SU-DHL-6 (cell line): ENCODE measurements around the gene EPHA6.
"Not testable (repeated sequence)": the region's sequence is repeated elsewhere in the genome, so short reads cannot be mapped to it uniquely, and the experiment has no call there.

Source experiments
- CTCF ChIP-seq: fragments of 200-600 bp; sonication (generic); IDR thresholded peaks from one replicate; pipeline ENCODE4 v1.5.1; 2017; ENCODE audit warnings: antibody characterized with exemption, mild to moderate bottlenecking, low read length, moderate library complexity; ENCODE audit not compliant: insufficient read depth, poor library complexity, severe bottlenecking
- EZH2phosphoT487 ChIP-seq: fragments of 200-600 bp; sonication (generic), shearing (Covaris generic); conservative IDR thresholded peaks from 2 replicates; pipeline ENCODE4 v1.6.1; 2018; ENCODE audit warnings: mild to moderate bottlenecking, antibody characterized with exemption, low read length, moderate library complexity, mixed read lengths

- not testable (repeated sequence) for TF ChIP-seq CTCF, EZH2phosphoT487
Measured at GRCh38 chr3:96942131-96942530, 127.7 kb downstream of the EPHA6 start.
